Neuron (in vitro differentiated cells): Measurements from ENCODE around the gene GALM.
"Not testable (repeated sequence)": the region's sequence is repeated elsewhere in the genome, so short reads cannot be mapped to it uniquely, and the experiment has no call there.

Experiments
- H2AFZ ChIP-seq: one replicate; pipeline ENCODE4 v1.6.1; 2013; ENCODE audit warnings: low read depth, mild to moderate bottlenecking, inconsistent platforms, low read length, moderate library complexity
- H3K27me3 ChIP-seq: one replicate; pipeline ENCODE4 v1.6.1; 2013; ENCODE audit warnings: low read length; ENCODE audit not compliant: insufficient read depth
- H3K36me3 ChIP-seq: one replicate; pipeline ENCODE4 v1.6.1; 2013; ENCODE audit warnings: low read length; ENCODE audit not compliant: insufficient read depth
- H3K4me1 ChIP-seq: one replicate; pipeline ENCODE4 v1.6.1; 2013; ENCODE audit warnings: low read length; ENCODE audit not compliant: insufficient read depth
- H3K4me3 ChIP-seq: 2 replicates; pipeline ENCODE4 v1.5.1; 2013; ENCODE audit warnings: mild to moderate bottlenecking, low read length, moderate library complexity
- H3K9me3 ChIP-seq: one replicate; pipeline ENCODE4 v1.6.1; 2013; ENCODE audit warnings: low read length

GALM gene

DNA sequence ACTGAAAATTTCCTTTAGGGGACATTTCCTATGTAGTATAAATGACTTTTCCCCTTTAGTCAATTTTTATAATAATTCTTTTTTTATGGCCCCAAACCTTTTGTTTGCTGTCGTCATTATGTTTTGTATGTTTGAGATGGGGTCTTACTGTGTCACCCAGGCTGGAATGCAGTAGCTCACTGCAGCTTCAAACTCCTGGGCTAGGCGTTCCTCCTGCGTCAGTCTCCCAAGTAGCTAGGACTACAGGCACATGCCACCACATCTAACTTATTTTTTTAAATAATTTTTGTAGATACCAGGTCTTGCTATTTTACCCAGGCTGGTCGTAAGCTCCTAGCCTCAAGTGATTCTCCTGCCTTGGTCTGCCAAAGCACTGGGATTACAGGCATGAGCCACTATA lies 30.8 kb upstream of the GALM start:
- H3K27me3 ChIP-seq, result no peaks in the 10 kb centered on the region
- no peak overlapping the region for H3K4me3 ChIP-seq
- no peaks in the 10 kb centered on the region for H3K9me3 ChIP-seq
- no peaks in the 10 kb centered on the region for H3K36me3 ChIP-seq
- H2AFZ ChIP-seq, result no peak overlapping the region
- H3K4me1 ChIP-seq, result peaks cover 2% of the 10 kb centered on the region

DNA sequence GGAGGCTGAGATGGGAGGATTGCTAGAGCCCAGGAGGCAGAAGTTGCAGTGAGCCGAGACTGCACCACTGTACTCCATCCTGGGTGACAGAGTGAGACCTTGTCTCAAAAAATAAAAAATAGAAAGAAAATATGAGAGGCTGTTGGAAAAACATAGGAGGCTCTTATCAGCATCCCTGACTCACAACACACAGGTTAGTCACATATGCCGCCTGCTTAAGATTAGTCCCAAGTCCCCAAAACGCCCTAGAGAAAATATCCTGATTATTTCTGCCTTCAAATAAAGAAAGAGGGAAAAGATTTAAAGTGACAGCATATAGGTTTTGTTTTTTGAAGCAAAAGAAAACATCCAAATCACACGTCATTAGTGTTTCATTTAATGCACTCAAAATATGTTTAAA lies 29.8 kb upstream of the GALM start:
- no peaks in the 10 kb centered on the region for H3K9me3 ChIP-seq
- no peaks in the 10 kb centered on the region for H3K36me3 ChIP-seq
- H3K4me3 ChIP-seq, result no peak overlapping the region
- H3K4me1 ChIP-seq, result peaks cover 2% of the 10 kb centered on the region
- no peak overlapping the region for H2AFZ ChIP-seq
- H3K27me3 ChIP-seq, result no peaks in the 10 kb centered on the region

DNA sequence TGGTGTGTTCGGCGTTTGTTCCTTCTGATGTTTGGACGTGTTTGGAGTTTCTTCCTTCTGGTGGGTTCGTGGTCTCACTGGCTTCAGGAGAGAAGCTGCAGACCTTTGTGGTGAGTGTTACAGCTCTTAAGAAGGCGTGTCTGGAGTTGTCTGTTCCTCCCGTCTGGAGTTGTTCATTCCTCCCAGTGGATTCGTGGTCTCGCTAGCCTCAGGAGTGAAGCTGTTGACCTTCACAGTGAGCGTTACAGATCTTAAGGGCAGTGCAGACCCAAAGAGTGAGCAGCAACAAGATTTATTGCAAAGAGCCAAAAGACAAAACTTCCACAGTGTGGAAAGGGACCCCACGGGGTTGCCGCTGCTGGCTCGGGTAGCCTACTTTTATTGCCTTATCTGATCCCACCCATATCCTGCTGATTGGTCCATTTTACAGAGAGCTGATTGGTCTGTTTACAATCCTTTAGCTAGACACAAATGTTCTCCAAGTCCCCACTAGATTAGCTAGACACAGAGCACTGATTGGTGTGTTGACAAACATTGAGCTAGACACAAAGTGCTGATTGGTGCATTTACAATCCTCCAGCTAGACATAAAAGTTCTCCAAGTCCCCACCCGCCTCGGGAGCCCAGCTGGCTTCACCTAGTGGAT lies 23.4 kb upstream of the GALM start:
- H3K9me3 ChIP-seq, H3K36me3 ChIP-seq, H2AFZ ChIP-seq, H3K4me3 ChIP-seq, H3K27me3 ChIP-seq, H3K4me1 ChIP-seq: not testable (repeated sequence)

DNA sequence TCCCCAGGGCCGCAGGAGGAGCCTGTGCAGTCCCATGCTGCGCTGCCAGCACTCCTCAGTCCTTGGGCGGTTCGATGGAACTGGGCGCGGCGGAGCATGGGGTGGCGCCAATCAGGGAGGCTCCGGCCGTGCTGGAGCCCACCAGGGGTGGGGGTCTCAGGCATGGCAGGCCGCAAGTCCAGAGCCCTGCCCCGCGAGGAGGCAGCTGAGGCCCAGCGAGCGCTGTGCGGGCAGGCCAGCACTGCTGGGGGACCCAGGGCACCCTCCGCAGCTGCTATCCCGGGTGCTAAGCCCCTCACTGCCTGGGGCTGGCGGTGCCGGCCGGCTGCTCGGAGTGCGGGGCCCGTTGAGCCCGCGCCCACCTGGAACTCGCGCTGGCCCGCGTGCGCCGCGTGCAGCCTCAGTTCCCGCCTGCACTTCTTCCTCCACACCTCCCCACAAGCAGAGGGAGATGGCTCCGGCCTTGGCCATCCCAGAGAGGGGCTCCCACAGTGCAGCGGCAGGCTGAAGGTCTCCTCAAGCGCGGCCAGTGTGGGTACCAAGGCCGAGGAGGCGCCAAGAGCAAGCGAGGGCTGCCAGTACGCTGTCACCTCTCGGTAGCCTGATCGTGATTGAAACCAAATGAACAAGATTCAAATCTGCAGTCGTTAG lies 22.8 kb upstream of the GALM start:
- peaks cover 2% of the 10 kb centered on the region for H3K4me1 ChIP-seq
- no peaks in the 10 kb centered on the region for H3K27me3 ChIP-seq
- H3K9me3 ChIP-seq, result no peaks in the 10 kb centered on the region
- H2AFZ ChIP-seq, result no peak overlapping the region
- no peaks in the 10 kb centered on the region for H3K36me3 ChIP-seq
- H3K4me3 ChIP-seq, result no peak overlapping the region

DNA sequence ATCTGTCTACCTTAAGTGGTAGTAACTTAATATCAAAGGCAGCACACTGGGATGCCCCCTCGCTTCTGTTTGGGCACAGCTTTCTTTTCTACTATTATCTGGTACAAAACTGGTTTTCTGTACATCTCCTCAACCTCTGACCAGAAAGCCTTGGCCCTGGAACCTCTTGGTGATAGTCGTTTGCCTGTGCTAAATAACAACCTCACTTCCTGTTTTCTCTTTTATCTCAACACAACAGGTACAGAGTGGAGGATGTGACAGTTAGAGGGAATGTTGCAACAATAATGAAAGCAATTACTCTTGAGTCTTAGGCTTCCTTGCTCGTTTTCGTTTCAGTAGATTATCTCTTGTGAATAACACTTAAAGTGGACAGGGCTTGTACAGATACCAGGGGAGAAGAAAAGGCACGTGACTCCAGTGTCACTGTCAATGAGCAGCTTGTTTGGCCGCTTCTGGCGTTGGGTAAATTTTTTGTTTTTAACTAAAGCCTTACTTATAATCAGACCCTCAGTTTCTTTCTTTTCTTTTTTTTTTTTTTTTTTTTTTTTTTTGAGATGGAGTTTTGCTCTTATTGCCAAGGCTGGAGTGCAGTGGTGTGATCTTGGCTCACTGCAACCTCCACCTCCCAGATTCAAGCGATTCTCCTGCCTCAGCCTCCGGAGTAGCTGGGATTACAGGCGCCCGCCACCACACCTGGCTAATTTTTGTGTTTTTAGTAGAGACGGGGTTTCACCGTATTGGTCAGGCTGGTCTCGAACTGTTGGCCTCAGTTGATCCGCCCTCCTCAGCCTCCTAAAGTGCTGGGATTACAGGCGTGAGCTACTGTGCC lies 22.0 kb upstream of the GALM start:
- H3K27me3 ChIP-seq, H3K9me3 ChIP-seq, H3K4me3 ChIP-seq, H3K36me3 ChIP-seq, H2AFZ ChIP-seq, H3K4me1 ChIP-seq: not testable (repeated sequence)

DNA sequence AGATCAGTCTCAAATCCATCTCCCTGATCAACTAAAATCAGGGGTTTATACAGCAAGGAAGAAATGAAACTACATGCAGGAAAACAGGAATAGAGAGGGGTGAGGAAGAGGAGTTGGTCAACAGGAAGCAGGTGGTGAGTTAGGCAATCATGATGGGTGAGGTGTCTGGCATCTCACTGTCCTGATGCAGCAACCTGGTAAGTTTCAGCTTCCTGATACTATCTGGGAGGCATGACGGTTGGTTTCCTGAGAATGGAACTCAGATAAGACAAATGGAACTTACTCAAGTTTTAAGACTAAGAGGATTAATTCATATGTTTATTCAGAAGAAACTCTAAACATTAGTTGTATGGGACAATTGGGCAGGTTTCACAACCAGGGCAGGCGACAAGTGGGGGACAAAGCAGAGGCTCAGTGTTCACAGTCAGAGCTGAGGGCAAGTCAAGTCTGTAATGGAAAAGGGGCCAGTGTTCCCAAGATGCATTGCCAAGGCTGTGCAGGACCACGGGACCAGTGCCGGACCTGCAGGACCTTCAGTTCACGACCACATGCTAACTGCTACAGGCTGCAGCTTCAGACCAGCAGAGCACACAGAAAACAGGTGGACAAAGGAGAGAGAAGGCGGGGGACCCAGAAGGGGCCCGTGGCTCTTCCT lies 17.7 kb upstream of the GALM start:
- no peak overlapping the region for H3K4me3 ChIP-seq
- H3K27me3 ChIP-seq, result no peaks in the 10 kb centered on the region
- no peaks in the 10 kb centered on the region for H3K4me1 ChIP-seq
- no peaks in the 10 kb centered on the region for H3K36me3 ChIP-seq
- H3K9me3 ChIP-seq, result no peaks in the 10 kb centered on the region
- no peak overlapping the region for H2AFZ ChIP-seq

DNA sequence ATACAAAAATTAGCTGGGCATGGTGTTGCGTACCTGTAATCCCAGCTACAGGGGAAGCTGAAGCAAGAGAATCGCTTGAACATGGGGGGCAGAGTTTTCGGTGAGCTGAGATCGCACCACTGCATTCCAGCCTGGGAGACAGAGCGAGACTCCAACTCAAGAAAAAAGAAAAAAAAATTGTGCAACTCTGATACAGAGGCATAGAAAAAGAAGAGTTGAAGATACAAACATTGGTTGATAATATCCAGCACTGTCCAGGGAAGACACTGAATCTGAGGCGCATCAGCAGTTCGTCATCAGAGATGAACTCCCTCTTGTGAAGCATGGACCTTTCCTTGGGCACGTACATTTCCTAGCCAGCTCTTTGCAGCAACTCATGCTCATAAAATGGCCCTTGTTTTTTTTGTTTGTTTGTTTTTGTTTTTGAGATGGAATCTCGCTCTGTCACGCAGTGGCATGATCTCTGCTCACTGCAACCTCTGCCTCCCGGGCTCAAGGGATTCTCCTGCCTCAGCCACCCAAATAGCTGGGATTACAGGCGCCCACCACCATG lies 16.7 kb upstream of the GALM start:
- Histone ChIP-seq H3K4me1 (no peaks in the 10 kb centered on the region), H3K9me3 (no peaks in the 10 kb centered on the region), H3K4me3 (no peak overlapping the region), H3K36me3 (no peaks in the 10 kb centered on the region), H2AFZ (no peak overlapping the region), H3K27me3 (no peaks in the 10 kb centered on the region)

DNA sequence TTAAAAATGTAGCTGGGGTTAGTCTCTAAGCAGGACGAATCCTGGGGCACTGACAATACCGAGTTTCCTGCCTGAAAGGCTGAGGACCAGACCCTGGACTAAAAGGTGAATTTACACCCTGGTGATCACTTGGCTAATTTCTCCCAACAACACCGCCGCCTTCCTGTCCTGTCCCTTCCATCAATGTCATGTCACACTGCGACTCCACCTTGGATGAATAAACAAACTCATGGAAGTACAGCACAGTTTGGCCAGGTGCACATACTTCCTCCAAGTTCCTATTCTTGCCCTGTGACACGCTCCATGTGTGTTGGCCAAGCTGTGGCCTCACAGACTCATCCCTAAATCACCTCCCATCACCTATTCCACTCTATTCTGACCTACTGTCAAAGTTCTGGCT lies 15.9 kb upstream of the GALM start:
- H2AFZ ChIP-seq, result no peak overlapping the region
- no peaks in the 10 kb centered on the region for H3K36me3 ChIP-seq
- H3K9me3 ChIP-seq, result no peaks in the 10 kb centered on the region
- H3K4me3 ChIP-seq, result no peak overlapping the region
- no peaks in the 10 kb centered on the region for H3K27me3 ChIP-seq
- no peaks in the 10 kb centered on the region for H3K4me1 ChIP-seq

DNA sequence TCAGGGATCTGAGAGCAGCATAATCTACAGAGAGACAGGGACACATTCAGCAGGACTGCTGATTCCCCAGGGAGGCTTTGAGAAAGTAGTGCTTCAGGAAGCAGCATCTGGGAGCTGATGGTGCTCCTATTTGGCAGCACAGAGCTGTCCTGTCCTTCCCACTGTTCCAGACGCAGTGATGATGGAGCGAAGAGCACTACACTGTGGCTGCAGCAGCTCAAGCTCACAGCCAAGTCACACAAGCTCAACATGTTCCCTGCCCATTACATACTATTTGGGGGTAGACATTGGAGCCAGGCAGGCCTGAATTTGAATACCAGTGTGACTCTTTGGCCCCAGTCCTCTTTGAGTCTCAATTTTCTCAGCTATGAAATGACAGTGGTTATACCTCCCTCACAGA lies 15.2 kb upstream of the GALM start:
- Histone ChIP-seq H3K36me3 (no peaks in the 10 kb centered on the region), H3K4me3 (no peak overlapping the region), H3K9me3 (no peaks in the 10 kb centered on the region), H3K27me3 (no peaks in the 10 kb centered on the region), H3K4me1 (no peaks in the 10 kb centered on the region), H2AFZ (no peak overlapping the region)

DNA sequence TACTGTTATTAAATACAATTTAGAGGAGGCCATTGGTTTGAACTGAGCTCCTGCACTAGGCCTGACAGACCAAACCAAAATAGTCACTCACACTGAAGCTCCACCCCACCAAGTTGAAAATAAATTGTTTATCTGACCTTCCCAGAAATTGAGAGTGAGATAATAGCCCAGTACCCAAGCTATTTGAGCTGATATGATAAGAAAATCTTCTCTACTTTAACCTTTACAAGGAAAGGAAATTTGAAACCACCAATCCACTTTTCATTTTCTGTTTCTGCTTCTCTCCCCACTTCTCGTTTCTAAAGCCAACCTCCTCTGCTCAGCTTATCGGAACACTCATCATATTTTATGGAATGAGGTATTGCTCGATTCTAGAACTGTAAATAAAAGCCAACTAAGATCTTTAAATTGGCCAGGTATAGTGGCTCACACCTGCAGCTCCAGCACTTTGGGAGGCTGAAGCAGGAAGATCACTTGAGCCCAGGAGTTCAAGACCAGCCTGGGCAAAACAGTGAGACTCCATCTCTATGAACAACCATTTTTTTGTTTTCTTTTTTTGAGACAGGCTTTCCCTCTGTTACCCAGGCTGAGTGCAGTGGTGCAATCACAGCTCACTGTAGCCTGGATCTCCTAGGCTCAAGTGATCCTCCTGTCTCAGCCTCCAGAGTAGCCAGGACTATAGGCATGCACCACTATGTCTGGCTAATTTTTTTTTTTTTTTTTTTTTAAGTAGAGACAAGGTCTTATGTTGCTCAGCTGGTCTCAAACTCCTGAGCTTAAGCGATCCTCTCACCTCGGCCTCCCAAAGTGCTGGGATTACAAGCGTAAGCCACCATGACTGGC lies 13.3 kb upstream of the GALM start:
- no peak overlapping the region for H2AFZ ChIP-seq
- H3K4me3 ChIP-seq, result no peak overlapping the region
- H3K27me3 ChIP-seq, result no peaks in the 10 kb centered on the region
- no peaks in the 10 kb centered on the region for H3K4me1 ChIP-seq
- no peaks in the 10 kb centered on the region for H3K9me3 ChIP-seq
- no peaks in the 10 kb centered on the region for H3K36me3 ChIP-seq

DNA sequence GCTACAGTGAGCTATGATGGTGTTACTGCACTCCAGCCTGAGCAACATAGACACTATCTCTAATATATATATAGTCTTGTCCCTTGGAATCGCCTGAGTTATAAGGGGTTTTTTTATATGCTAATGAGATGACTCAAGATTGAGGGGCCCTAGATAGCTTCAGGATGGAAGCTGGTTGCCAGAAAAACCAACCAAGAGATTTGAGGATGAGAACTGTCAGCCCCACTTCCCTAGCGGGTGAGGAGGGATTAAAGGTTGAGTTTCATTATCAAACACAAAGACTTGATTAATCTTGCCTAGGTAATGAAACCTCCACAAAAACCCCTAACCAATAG lies 12.6 kb upstream of the GALM start:
- Histone ChIP-seq H3K27me3 (no peaks in the 10 kb centered on the region), H3K4me3 (no peak overlapping the region), H2AFZ (no peak overlapping the region), H3K36me3 (no peaks in the 10 kb centered on the region), H3K4me1 (no peaks in the 10 kb centered on the region), H3K9me3 (no peaks in the 10 kb centered on the region)

DNA sequence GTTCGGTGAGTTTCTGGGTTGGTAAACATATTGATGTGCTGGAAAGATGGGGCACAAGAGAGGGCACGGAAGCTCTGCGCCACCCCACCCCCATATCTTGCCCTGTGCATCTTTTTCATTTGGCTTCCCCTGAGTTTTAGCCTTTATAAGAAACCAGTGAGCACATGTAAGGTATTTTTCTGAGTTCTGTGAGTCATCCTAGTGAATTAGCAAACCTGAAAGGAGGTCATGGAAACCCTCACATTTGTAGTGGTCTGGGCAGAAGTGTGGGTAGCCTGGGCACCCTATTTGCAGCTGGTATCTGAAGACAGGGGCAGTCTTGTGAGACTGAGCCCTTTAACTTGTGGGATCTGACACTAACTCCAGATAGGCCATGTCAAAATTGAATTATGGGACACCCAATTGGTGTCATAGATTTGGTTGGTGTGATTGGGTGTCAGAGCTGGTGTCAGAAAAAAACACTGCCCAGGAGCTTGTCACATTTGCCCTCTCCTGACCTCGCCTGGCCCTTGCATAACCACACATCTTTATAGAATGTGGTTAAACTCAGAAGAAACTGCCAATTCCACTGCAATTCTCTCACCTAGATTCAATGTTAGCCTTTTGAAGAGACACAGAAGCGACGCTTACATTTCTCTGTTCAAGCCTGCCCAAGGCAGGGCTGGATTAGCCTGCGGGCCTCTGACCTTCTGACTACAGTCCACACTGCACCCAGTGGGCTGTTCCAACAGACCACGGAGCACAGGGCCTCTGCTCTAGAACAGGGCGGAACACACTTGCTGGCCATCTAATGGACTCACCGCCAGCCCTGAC lies 12.0 kb upstream of the GALM start:
- Histone ChIP-seq H2AFZ (no peak overlapping the region), H3K36me3 (no peaks in the 10 kb centered on the region), H3K4me1 (no peaks in the 10 kb centered on the region), H3K27me3 (no peaks in the 10 kb centered on the region), H3K9me3 (no peaks in the 10 kb centered on the region), H3K4me3 (no peak overlapping the region)
